ENCODE measurements around the gene TRIM54.
"Not testable (repeated sequence)": the region's sequence is repeated elsewhere in the genome, so short reads cannot be mapped to it uniquely, and the experiment has no call there.

TRIM54 gene

GRCh38 chr2:27264253-27264752 lies 17.9 kb upstream of the TRIM54 start:
- Mint-ChIP-seq H3K27me3 (ENCODE audit: low read depth) (peaks cover 39% of the 10 kb centered on the region), H3K27ac (no peak overlapping the region), H3K4me3 (peak overlapping the region; percentile 79), H3K36me3 (ENCODE audit: low read depth) (no peaks in the 10 kb centered on the region), H3K9me3 (no peaks in the 10 kb centered on the region), H3K4me1 (ENCODE audit: low read depth) (peaks cover 22% of the 10 kb centered on the region)

- Mint-ChIP-seq H3K36me3 (ENCODE audit: low read depth) (no peaks in the 10 kb centered on the region), H3K27ac (no peak overlapping the region), H3K4me1 (ENCODE audit: low read depth) (peaks cover 22% of the 10 kb centered on the region), H3K9me3 (no peaks in the 10 kb centered on the region), H3K4me3 (peak overlapping the region; percentile 69), H3K27me3 (ENCODE audit: low read depth) (peaks cover 41% of the 10 kb centered on the region)
These were observed 17.3 kb upstream of the TRIM54 start for GRCh38 chr2:27264753-27265535.

DNA sequence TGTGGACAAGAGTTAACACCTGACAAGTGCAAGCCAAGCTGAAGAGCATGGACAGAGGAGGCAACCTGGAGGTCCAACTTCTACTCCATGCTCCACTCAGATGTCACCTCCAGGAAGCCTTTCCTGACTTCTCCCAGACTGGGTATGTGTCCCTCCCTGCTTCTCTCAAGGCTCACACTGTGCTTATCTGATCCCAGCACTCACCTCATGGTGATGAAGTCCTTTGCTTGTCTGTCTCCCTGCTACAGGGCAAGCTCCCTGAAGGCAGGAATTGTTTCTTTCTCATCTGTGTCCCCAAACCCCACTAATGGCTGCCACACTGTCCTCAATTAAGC lies 16.7 kb upstream of the TRIM54 start:
- Mint-ChIP-seq H3K4me3 (peak overlapping the region; percentile 52), H3K36me3 (ENCODE audit: low read depth) (no peaks in the 10 kb centered on the region), H3K27ac (no peak overlapping the region), H3K9me3 (no peaks in the 10 kb centered on the region), H3K4me1 (ENCODE audit: low read depth) (peaks cover 22% of the 10 kb centered on the region), H3K27me3 (ENCODE audit: low read depth) (peaks cover 39% of the 10 kb centered on the region)

DNA sequence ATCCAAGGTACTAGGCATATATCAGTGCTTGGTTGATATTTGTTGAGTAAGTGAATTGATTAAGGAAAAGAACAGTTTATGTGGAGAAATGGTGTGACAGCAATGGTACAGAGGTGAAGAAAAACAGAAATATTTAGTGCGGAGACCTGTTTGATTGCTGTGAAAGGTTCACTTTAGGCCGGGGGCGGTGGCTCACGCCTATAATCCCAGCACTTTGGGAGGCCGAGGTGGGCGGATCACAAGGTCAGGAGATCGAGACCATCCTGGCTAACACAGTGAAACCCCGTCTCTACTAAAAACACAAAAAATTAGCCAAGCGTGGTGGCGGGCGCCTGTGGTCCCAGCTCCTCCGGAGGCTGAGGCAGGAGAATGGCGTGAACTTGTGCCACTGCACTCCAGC lies 13.9 kb upstream of the TRIM54 start:
- H3K9me3 Mint-ChIP-seq; H3K36me3 Mint-ChIP-seq (ENCODE audit: low read depth); H3K27ac Mint-ChIP-seq; H3K4me3 Mint-ChIP-seq: not testable (repeated sequence)
- Mint-ChIP-seq H3K27me3 (ENCODE audit: low read depth) (peaks cover 29% of the 10 kb centered on the region), H3K4me1 (ENCODE audit: low read depth) (peaks cover 12% of the 10 kb centered on the region)

DNA sequence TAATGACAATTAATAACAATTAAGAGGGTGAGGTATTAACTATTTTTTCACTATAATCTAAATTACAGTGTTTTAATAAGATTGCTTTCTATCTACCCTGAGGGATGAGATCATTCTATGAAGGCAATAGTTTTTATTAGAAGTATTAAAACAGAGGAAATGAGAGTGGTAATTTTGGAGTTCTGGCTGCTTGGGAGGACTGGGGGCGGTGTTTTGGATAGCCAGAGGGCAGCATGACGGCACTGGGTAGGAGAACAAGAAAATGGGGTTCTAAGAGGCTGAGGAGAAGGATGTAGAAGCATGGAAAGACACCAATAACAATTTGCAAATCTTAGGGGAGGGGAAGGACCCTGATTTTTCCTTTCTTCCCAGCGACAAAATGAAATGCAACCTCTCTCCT lies 12.1 kb upstream of the TRIM54 start:
- Mint-ChIP-seq H3K36me3 (ENCODE audit: low read depth) (no peaks in the 10 kb centered on the region), H3K4me1 (ENCODE audit: low read depth) (peaks cover 1% of the 10 kb centered on the region), H3K27me3 (ENCODE audit: low read depth) (peaks cover 21% of the 10 kb centered on the region), H3K4me3 (no peak overlapping the region), H3K9me3 (no peaks in the 10 kb centered on the region), H3K27ac (no peak overlapping the region)

GRCh38 chr2:27270670-27271069 lies 11.6 kb upstream of the TRIM54 start:
- Mint-ChIP-seq H3K9me3 (no peaks in the 10 kb centered on the region), H3K27ac (no peak overlapping the region), H3K27me3 (ENCODE audit: low read depth) (peaks cover 21% of the 10 kb centered on the region), H3K4me1 (ENCODE audit: low read depth) (peaks cover 1% of the 10 kb centered on the region), H3K36me3 (ENCODE audit: low read depth) (no peaks in the 10 kb centered on the region), H3K4me3 (no peak overlapping the region)

DNA sequence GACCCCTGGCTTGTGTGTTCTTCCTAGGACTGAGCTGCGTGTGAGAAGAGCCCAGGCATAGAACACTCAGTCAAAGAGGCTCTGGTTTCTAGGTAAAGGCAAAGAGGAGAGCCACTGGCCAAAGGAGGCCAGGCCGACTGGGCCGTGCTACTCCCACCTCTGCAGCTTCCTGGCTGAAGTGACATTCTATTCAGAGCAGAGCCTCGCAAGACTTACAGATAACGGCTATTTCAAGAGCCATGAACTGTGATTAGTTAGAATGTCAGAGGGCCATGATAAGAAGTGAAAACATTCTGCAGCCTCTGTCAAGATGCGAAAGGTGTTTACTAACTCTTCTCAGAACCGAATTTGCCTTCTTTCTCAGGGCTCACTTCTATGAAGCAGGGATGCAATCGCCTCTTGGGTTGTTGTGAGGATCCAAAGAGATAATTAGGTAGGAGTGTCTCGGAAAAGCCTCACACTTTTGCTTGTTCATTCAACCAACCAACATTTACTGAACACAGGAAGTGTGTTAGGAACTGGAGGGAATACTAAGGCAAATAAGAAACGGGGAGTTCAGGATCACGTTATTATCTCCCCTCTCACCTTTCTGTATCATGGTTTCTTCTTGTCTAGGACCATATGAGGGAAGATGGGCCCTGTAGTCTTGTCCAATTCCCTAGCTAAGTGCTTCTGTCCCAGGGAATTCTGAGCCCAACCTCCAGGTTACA lies 10.4 kb upstream of the TRIM54 start:
- no peak overlapping the region for H3K27ac Mint-ChIP-seq
- peaks cover 1% of the 10 kb centered on the region for H3K4me1 Mint-ChIP-seq (ENCODE audit: low read depth)
- H3K9me3 Mint-ChIP-seq, result no peaks in the 10 kb centered on the region
- H3K4me3 Mint-ChIP-seq, result no peak overlapping the region
- no peaks in the 10 kb centered on the region for H3K36me3 Mint-ChIP-seq (ENCODE audit: low read depth)
- H3K27me3 Mint-ChIP-seq (ENCODE audit: low read depth), result peaks cover 26% of the 10 kb centered on the region

- H3K36me3 Mint-ChIP-seq (ENCODE audit: low read depth); H3K4me3 Mint-ChIP-seq; H3K4me1 Mint-ChIP-seq (ENCODE audit: low read depth); H3K9me3 Mint-ChIP-seq; H3K27ac Mint-ChIP-seq: not testable (repeated sequence)
- peaks cover 30% of the 10 kb centered on the region for H3K27me3 Mint-ChIP-seq (ENCODE audit: low read depth)
These were observed 9.4 kb upstream of the TRIM54 start for GRCh38 chr2:27272537-27273522.

DNA sequence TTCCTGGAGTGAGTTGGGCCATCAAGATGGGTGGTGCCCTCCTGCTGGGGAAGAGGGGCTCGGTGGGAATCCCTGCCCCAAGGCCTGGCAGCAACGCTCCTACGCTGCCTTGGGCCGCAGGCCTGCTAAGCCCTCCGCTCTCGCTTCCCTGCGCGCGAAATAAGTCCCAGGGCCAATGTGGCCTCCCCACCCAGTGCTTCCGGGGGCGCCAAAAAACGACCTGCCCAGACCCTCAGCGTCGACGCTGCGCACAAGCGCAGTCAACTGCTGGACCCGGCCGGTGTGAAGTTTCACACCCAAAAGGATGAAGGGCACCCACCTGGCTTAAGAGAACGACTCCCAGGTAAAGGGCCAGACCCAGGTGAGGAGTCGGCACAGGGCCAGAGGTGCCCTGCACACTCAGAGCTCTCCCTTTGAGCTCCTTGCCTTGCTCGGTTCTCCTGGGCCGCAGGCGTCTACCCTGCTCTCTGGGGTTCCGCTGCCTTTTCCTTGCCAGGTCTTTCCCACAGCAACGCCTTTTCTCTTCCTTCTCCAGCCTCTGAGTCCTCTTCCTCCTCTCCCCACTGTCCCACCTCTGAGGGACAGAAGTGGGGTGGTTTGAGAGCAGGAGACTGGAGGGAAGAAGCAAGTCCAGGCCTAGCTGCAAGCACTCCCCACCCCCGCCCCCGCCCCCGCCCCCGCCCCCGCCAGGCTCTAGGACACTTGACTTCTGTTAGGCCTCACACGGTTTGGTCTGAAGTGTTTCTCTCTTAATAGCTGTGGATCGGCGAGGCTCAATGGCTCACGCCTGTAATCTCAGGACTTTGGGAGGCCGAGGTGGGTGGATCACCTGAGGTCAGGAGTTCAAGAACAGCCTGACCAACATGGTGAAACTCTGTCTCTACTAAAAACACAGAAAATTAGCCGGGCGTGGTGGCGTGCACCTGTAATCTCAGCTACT lies 6.7 kb upstream of the TRIM54 start, which contains the start of gene DNAJC5G:
DNAJC5G (plus strand) TSS at position 223 of the 940 bp plus-strand sequence. CDS start 1,296 bp downstream, outside the sequence.
- Mint-ChIP-seq H3K4me3 (no peak within 1 kb of the TSS), H3K27me3 (ENCODE audit: low read depth) (peaks cover 23% of the 10 kb centered on the region), H3K36me3 (ENCODE audit: low read depth) (no peaks in the 10 kb centered on the region), H3K4me1 (ENCODE audit: low read depth) (peaks cover 4% of the 10 kb centered on the region), H3K9me3 (no peaks in the 10 kb centered on the region), H3K27ac (no peak within 1 kb of the TSS)

- Mint-ChIP-seq H3K27ac (no peak overlapping the region), H3K27me3 (ENCODE audit: low read depth) (peaks cover 28% of the 10 kb centered on the region), H3K4me1 (ENCODE audit: low read depth) (peaks cover 4% of the 10 kb centered on the region), H3K4me3 (no peak overlapping the region), H3K9me3 (no peaks in the 10 kb centered on the region), H3K36me3 (ENCODE audit: low read depth) (no peaks in the 10 kb centered on the region)
These were observed 4.2 kb upstream of the TRIM54 start for GRCh38 chr2:27278010-27278409.

GRCh38 chr2:27280826-27281225 lies 1.4 kb upstream of the TRIM54 start:
- Mint-ChIP-seq H3K36me3 (ENCODE audit: low read depth) (no peaks in the 10 kb centered on the region), H3K4me3 (no peak overlapping the region), H3K4me1 (ENCODE audit: low read depth) (peaks cover 3% of the 10 kb centered on the region), H3K27me3 (ENCODE audit: low read depth) (peaks cover 36% of the 10 kb centered on the region), H3K9me3 (no peaks in the 10 kb centered on the region), H3K27ac (no peak overlapping the region)

DNA sequence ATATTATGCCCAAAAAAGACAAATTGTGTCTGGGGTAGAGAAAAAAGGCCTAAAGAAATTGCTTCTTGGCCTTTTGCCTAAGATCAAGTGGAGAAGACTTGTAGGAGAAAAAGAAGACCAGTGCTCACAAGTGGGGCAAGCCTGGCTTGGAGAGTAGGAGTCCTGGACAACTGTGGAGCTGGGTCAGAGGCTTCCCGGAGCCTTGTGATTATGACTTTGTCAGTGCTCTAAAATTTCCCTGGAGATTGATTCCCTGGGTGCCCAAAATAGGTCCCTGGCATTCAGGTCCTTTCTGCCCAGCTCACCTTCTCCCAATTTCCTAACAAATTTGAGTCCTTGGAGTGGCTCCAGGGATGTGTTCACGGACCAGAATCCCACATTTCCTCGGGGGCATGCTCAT lies 787 bp upstream of the TRIM54 start:
- Mint-ChIP-seq H3K36me3 (ENCODE audit: low read depth) (no peaks in the 10 kb centered on the region), H3K9me3 (no peaks in the 10 kb centered on the region), H3K27me3 (ENCODE audit: low read depth) (peaks cover 37% of the 10 kb centered on the region)

GRCh38 chr2:27282892-27283291 lies 663 bp downstream of the TRIM54 start:
- no peaks in the 10 kb centered on the region for H3K36me3 Mint-ChIP-seq (ENCODE audit: low read depth)
- H3K27ac Mint-ChIP-seq, result no peak overlapping the region
- peaks cover 3% of the 10 kb centered on the region for H3K4me1 Mint-ChIP-seq (ENCODE audit: low read depth)
- H3K27me3 Mint-ChIP-seq (ENCODE audit: low read depth), result peaks cover 39% of the 10 kb centered on the region
- no peak overlapping the region for H3K4me3 Mint-ChIP-seq
- H3K9me3 Mint-ChIP-seq, result no peaks in the 10 kb centered on the region

More for the DNA sequence above, 787 bp upstream of the TRIM54 start:
- no peak overlapping the region for H3K4me3 Mint-ChIP-seq
- H3K4me1 Mint-ChIP-seq (ENCODE audit: low read depth), result peaks cover 3% of the 10 kb centered on the region
- H3K27ac Mint-ChIP-seq, result no peak overlapping the region
